Muscle of back (tissue), 11 donors: ENCODE data around the gene FAM241B. TPM values are rescaled to one million over a fixed set of nuclear protein-coding genes. Genes with fewer than 3 reads are reported as not detected.

Experiments
- DNase-seq, 3 donors: peaks; one replicate each; pipeline versions ENCODE4 v3.0.0 to v3.0.0-alpha.2; 2013
- polyA plus RNA-seq, 10 donors: library from polyadenylated mRNA; unstranded; fragments of 120-200 nt; gene quantifications; one replicate each; pipeline ENCODE4 v1.2.1, GENCODE V29; 2013; ENCODE audit not compliant: insufficient read length in 10 of 10

Gene FAM241B
- polyA plus RNA-seq, 10 donors, result 0.15 to 0.76 (median 0.43) TPM; not detected in 2

DNA sequence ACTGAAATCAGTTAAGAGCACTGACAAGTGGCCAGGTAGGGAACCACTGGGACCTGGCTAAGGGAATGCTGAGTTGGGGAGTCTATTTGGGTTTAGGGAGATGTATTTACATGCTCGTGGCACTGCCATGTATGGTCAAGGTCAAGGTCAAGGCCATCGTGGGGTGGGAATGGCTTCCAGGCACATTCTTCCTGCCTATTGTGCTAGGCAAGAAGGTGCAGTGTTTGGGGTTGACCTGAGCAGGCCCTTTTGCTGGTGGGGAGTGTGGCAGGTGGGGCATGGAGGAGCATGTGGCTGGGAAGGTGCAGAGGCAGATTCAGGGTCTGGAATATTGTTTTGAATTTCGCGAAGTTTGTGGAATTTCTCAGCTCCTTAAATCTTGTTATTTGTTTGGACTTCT is 17.8 kb downstream of the FAM241B start:
- DNase-seq, result no peak

DNA sequence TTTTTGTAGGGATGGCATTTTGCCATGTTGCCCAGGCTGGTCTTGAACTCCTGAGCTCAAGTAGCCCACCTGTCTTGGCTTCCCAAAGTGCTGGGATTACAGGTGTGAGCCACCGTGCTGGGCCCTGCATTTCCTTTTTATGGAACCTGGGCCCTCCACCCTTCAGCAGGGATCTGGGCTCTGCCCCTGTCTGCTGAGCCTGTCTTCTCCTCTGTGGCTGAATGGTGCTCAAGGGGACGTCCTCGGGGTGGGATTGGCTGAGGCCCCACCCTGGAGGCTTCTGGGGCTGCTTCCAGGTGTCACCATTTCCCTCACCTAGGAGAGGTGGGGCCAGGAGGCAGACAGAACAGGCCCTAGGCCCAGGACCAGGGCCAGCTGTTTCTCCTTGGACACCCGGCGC is 18.4 kb downstream of the FAM241B start:
- DNase-seq, result no peak

DNA sequence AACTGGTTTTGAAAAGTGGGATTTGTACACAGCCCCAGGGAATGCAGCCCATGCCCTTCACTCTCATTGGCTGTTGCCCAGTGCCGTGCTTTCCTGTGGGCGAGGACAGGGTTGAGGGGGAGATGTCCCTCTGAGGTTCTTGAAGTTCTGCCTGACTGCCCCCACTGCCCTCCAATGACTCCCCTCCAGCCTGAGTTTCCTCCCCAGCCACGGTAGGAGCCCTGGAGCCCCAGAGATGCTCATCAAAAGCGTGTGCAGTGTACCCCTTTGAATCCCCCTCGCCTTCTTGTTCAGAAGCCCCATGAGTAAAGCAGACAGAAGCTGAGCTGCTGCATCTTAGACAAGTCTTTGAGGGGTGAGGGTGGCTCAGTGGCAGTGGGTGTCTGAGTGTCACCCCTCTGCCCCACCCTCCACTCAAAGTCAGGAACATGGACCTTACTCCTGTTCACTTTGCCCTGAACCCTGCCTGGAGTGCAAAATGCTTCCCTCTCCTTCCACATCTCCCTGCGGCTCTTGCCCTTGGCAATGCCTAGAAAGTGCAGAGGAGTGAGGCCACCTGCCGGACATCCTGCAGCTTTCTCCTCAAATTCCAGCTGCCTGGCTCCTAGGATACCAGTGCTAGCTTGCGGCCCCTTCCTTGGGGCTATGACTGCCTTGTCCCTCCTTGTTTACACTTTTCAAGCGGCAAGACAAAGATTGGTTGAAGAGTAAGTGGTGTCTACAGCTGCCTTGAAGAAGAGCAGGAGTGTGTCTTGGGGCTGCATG is 19.9 kb downstream of the FAM241B start:
- DNase-seq, result no peak

DNA sequence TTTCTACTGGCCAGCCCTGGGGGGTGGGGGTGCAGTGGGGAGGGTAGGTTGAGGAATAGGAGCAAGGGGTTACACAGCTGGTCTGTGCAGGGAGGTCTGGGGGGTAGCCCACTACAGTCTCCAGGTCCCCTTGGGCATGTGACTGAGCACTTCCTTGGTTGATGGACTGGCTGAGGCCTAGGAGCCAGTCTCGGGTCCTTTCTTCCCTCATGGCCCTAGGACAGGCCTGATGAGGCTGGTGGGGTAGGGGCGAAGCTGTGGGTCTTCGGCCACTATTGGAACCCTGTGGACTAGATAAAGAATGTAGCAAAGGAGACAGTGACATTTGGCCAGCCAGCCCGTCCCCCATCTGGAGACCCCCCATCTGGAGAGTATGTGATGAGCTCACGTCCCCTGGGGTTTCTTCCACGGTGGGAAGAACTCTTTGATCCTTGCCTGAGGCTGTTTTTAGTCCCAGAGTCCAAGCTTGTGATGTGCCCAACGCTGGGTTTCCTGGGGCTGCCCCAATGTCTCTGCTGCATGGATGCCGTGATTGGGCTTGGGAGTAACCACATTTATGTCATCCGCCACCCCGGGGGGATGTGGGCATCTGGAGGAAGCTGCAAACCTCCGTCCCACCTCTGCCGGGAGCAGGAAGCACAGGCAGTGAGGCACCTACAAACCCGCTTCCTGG is 20.7 kb downstream of the FAM241B start:
- DNase-seq, result no peak

DNA sequence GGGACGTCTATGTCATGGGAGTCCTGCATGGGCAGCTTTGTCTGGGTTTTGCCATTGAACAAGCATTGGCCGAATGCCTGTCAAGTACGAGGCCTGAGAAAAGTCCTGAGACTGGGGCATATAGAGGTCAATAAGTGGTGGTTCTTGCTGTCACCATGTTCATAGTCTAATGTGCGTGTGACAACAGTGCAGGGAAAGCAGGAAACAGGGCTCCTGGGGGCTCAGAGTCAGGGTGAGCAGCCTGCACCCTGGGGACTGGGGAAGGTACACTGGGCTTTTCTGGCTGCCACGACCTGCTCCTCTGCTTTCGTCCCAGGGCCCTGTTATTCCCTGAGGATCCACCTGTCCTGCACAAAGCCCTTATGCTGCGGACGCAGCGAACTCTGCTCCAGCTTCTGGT is 21.3 kb downstream of the FAM241B start:
- no peak for DNase-seq

DNA sequence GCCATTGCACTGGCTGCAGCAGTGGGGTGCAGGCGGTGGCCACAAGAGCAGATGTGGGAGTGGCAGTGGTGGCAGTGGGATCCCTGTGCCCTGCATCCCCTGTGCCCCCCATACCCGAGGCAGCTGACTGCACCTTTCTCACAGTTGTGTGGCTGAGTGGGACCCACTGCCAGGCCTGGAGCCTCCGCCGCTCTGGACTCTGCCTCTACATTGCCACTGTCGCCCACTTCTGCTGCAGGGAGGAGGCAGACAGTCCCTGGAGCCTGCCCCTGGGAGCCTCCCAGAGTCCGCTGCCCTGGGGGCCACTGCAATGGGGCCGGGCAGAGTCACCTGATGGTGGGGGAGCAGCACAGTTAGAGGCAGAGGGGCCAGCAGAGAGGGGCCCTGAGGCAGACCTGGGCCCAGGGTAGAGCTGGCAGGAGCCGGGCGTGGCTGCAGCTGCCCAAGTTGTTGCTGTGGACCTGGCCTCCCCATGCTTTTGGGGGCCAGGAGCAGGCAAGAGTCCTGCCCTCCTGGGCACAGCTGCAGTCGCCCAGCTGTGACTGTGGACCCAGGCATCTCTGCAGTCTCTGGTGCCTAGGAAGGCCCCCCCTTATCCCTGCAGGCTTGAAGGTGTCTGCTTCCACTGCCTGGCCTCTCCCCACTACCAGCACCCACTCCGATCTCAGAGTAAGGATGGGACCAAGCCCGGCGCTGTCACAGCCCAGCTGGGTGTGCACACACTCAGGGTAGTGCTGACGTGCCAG is 22.2 kb downstream of the FAM241B start:
- DNase-seq, result no peak

DNA sequence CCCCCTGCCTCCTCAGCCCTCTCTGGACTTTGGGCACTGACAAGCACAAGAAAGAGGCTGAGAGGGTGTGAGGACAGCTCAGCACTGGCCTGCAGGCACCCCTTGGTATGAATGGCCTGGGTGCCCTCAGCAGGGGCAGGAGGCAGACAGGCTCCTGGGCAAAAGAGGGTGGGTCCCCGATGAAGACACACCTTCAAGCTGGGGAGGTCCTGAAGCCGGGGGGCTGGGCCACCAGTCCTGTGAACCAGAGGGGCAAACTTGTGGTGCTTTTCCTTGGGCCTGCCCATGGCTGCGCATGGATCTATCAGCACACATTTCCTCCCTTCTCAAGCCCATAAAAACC is 22.8 kb downstream of the FAM241B start:
- no peak for DNase-seq

DNA sequence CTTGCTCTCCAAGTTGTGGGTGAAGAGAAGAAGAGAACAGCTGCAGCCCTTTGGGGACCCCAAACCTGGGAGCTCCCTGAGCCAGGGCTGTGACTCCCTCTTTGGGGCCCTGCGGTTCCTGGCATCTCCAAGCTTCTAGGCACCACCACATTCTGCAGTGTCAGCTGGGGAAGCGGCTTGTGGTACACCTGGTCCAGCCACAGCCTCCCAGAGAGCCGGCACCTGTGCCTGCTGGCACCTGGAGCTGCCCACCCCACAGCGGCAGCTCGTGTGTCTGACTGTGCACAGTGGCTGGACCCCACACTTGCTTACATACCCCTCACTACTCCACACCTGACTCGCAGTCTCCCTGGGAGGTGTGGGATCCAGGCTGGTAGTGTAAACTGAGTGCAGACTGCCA is 23.5 kb downstream of the FAM241B start:
- no peak for DNase-seq

DNA sequence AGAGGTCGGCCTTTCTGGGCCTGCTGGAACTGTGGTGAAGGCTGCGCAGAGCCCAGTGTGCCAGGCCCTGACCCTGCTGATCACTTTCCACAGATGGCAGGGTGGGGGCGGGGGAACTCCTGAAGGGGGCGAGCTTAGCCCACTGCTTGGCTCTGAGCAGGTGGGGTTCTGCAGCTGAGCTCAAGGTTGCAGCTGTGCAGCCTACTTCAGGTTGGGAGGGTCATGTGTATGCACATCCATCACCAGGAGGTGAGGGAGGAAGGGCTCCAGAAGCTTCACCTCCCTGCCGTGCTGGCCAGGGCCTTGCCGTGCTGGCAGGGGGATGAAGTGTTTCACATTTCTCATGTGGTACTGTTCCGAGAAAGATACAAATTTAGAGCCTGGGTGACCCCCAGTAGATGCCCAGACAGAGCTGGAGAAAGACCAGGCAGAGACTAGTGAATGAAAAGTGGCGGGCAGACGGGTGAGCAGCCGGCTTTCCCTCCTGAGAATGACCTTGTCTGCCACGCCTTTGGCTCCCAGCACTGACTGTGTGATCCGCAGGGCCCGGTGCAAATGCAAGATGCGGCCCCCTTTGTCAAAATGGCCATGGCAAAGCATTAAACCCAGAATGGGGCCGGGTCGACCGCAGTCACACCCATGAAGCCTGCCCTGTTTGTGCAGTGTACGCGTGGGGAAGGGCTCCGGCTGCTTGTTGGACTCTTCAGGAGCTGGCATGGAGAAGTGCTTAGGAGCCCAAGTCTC is 25.2 kb downstream of the FAM241B start:
- DNase-seq, result no peak

DNA sequence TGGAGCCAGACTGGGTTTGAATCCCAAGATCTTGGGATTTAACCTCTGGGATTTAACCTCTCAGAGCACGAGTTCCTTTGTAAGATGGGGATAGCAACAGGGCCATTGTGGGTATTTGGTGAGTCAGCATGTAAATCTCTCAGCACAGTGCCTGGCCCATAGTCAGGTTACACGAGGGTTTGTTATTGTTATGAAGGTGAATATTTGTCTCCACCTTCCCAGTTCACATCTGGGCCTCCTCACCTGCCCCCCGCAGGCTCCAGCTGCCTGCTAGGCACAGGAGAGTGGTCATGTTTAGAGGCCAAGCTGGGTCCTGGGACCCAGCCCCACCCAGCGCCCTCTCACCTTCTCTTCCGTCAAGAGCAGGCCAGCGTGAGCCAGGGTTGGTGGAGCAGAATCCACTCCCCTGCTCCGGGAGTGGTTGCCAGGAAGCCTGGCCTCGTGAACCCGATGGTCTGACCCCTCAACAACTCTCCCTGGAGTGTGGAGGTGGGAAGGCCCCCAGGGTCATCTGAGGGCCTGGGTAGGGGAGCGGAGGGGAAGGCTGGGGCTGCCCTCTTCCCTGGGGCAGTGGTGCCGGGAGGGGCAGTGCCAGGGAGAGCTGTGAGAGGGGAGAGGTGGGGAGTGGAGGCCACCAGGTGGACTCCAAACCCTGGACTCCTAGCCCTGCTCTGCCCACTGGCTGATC is 26.0 kb downstream of the FAM241B start:
- DNase-seq, result no peak

DNA sequence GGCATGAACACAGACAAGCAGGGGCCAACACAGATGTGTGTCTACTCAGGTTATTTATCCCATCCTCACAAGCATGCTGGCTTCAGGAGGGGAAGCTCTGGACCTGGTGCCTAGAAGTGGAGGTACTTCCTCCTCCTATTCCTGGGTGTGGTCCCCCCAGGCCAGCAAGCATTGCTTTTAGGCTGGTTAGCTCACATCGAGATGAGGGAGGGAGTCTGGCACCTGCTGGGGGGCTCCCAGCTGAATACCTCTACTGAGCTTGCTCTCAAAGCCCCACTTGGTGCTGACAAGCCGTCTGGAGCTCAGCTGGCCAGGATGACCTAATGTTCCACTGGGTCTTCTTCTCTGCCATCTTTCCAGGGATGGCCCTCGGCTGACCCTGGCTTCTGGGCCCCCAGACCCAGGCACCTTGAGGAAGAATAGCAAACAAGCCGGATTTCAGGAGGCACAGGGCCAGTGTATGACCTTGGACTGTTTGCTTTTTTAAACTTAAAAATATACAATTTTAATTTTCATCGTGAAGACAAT is 26.8 kb downstream of the FAM241B start:
- no peak for DNase-seq

DNA sequence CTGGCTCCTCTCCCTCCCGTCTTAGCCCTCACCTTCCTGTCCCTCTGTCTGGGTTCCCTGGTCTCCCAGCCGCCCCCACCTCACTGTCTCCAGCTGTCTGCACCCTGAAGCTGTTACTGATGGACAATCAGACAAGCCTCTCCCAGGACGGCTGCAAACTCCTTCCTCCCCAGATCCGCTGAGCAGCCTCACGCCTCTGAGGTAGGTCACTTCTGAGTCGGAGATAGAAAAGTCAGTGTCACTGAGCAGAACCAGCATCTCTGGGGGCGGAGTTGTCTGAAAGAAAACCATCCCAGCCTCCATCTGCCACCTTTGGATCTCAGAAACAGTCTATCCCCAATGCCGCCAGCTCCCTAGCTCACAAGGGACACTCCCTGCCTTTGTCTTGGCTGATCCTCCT is 27.4 kb downstream of the FAM241B start:
- DNase-seq, result no peak

DNA sequence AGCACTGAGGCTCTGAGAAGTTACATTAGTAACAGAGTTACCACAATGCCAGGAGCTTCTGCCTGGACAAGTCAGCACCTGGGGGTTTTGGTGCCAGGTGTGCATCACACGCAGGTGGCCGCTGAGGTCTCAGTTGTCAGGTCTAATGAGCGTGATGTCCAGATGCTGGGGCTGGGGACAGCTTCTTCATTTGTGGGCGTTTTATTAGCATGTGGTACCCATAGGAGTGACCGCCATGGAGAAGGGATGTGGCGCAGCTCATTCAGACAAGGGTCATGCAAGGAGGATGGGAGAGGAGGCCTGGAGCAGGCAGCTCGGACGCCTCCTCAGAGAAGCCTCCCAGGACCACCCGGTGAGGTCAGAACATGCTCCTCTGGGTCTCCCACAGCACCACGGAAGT is 27.8 kb downstream of the FAM241B start:
- no peak for DNase-seq

DNA sequence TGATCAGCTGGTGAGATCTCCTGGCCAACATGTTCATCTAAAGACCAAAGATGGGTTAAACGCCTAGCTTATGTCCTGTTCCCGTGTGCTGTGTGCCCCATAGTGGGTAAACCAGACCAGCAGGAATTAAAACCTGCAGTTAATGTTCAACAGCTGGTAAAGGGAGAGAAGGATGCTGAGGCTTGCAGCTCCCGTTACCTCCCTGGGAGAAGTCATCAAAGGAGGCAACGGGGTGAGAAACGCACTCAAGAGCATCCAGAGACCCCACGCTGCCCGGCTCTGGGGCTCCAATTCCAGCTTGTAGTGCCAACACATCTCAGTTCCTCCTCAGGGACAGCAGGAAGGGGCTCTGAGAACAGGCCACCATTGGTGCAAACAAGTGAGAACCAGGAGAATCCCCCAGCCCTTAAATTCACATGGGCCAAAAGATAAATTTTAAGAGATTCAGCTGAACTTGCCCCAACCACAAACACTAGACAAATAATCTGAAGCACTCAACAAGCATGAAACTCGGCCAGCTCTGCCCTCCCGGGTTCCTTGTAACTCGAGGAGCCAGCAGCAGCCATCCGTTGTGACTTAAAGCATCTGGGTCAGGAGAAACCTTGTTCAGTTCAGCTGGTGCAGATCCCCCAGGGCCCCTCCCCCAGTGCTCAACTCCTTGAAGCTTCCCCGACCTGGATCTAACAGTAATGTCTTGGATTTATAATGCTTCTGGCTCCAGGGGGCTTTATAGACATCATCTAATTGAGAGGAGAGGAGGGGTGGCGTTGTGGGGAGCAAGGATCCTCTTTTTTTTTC is 29.4 kb downstream of the FAM241B start:
- DNase-seq, result no peak

DNA sequence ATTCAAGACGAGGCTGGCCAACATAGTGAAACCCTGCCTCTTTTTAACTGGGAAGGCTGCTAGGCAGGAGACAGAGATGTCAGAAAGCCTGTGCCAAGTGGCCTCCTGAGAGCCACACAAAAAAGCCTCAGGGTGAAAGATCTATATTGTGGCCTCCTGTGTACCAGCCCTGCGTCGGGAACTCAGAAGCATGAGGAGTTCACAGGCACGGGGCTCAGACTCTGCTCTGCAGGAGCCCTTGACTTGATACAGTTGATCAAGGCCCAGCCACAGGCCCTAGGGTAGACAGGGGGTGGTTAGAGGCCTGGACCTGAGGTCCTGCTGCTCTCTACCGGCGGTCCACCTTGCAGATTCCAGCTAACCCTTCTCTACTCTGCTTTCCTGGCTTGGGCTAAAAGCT is 30.2 kb downstream of the FAM241B start:
- DNase-seq, result no peak

DNA sequence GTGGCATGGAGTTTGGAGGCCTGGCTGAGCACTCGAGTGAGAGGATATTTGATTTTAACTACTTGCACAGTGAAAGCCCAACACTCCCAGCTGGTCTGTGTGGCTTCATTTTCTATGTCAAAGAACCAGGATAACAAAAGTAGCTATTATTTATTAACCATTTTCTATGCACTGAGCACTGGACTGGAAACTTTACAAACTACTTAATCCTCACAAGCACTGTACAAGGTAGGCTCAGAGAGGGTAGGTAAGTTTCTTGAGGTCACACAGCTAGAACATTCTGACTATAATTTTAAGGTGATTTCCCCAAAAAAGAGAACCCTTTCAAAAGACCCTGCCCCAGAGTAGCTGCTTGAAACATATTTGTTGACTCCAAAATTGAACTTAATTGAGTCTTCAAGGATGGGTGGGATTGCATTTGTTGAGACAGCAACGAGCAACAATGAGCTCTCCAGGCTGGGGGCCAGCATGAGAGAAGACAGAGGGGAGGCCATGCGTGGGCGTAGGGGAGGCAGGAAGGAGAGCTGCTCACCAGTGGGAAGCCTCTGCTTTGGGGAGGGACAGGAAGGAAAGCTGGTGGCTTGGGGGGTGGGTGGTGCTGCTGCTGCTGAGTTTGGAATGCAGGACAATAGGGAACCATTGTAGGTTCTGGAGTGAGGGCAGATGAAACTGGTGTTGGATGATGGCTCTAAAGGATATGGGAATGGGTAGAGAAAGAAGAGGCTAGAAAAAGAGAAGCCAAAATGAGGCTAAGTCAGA is 31.5 kb downstream of the FAM241B start:
- no peak for DNase-seq

DNA sequence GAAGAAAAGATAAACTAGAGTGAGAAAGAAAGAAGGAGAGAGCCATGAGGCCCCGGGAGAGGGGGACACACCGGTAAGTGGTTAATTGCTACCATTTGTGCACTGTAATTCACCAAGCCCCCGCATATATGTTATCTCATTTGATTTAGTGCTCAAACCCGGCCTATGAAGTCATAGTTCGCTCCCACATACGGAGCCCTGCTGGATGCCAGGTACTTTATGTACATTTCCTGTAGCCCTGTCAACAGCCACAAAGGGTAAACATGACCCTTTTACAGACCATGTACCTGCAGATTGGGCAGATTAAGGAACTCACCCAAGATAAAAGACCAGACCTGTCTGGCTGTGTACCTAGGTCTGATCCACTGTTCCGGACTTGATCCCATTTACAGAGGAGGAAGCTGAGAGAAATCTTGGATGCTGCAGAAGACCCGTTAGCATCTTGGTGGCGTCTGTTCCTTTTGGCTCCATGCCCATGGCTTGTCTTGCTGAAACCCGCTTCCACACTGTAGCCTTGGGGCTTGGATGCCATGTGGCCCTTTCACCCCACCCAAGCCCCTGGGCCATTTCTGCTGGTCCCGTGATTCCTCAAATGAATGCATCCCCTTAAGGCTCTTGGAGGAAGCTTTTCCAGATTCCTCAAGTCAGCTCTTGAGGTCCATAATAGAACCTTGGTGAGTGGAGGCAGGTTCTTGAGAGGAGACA is 32.3 kb downstream of the FAM241B start:
- DNase-seq, result no peak

DNA sequence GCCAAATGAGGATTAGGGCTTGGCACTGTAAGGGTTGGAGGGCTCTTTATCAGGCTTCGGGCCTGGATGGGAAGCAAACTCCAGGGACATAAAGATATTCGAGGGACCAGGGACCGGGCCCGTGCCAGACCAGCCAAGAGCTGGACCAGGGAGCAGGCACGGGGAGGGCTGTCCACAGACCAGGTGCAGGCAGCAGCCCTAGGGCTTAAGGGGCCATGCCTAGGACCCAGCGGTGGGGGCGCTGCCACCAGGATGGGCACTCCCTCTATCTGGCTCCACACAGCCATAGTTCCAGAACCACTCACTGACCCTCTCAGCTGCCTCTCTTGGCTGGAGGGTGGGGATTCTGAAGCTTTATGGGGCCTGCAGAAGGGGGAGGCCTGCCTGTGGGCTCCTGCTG is 32.9 kb downstream of the FAM241B start:
- DNase-seq, result no peak

DNA sequence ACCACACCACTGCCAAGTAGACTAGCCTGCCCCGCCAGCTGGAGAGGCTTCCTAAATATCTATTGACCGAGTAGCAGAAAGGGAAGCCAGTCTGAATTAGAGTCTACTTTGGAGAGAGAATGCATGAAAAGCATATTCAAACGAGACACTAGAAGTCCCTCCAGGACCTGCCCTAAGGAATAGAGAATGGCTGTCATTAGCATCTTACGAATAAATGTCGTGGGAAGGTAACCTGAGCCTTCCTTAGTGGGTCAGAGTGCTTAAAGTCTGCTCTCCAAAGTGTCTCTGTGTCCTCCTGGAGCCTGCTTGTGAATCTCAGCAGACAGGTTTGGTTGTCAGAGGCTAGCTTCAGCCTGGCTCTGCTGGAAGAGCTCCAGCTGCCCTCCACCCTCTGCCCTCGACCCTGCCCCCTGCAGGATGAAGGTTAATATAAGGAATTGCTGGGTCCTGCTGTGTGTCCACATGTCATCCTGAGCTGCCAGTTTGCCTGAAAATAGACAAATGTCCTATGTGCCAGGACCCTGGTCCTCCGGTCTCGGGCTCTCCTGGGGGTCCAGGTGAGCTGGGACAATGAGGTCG is 33.4 kb downstream of the FAM241B start:
- DNase-seq, result no peak
